ENCODE results near the gene TBCD.

The TBCD gene

DNA sequence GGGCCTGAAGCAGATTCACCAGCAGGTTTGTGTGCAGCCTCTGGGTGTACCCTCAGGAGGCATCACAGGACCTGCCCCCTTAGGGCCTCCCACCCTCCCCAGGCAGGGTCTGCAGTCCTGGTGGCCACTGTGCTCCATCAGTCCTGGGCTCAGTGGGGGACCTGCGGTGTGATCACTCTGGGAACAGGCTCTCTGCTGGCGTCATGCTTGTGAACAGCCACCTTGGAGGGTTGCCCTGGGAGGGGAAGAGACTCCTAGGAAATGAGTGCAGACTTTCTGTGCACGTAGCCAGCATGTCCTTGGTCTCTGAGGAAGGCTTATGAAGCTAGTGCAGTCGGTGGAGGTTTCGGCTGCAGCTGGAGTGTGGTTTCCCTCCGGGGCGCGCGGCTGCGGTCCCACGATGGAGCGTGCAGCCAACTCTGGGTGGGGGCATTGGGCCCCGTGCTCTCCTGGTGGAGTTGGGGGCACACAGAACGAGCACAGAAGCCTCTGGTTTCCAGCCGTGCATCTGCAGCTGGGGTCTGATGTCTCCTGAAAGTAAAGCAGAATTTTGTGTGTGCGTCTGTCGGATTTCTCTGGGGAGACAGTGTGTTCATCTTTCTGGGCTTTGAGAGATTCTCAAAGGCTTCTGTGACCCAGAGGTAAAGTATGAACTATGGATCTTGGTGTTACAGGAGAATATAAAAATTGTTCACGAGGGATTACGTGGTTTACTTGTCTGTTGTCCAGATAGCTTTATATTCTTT lies 156.1 kb downstream of the TBCD start:
- no peak for DNase-seq (ENCODE audit: low read depth)

DNA sequence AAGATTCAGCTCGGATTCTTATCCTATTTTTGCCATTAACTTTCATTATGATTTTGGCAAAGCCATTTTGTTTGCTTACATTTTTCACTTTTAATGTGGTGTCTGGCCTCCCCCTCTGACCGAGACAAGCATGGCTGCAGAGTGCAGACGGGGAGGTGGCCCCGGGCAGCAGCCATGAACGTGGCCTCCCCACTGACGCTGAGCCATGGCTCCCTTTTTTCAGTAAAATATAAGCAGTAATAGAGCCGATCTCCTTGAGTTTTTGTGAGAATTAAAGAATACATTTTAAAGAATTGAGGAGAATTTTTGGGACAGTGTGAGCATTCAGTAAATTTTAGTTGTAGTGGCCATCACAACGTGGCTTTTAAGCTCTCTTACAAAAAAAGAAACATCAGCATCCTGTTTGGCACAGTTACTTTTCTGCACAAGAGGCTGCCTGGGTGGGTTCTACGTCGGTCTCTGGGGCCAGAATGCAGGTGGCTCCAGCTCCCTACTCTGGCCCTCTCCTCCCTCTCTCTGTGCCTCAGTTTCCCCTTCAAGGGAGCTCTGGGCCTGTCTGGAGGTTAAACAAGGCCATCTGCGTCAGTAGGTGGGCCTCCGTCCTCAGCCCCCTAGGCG lies 156.8 kb downstream of the TBCD start:
- no peak for DNase-seq (ENCODE audit: low read depth)

GRCh38 chr17:82909322-82909904 lies 157.5 kb downstream of the TBCD start:
- DNase-seq (ENCODE audit: low read depth): no peak

- DNase-seq (ENCODE audit: low read depth): no peak
Observed at GRCh38 chr17:82910041-82910481, 158.2 kb downstream of the TBCD start.

DNA sequence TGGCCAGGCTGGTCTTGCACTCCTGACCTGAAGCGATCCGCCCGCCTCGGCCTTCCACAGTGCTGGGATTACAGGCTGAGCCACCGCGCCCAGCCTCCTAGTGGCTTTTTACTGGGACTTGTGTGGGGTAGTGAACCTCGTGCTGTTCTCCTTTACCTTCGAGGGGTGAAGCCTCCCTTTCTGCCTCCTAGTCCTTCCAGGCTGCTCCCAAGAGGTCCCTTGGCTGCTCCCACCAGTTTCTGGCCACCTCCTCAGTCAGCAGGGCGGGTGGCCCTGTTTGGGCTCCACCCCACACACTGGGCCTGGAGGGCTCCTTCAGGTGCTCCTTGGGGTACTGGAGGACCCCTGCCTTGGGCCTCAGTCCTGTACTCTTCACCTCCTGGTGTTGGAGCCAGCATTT lies 158.9 kb downstream of the TBCD start:
- no peak for DNase-seq (ENCODE audit: low read depth)

- DNase-seq (ENCODE audit: low read depth): no peak
Observed at GRCh38 chr17:82911822-82912221, 160.0 kb downstream of the TBCD start.

DNA sequence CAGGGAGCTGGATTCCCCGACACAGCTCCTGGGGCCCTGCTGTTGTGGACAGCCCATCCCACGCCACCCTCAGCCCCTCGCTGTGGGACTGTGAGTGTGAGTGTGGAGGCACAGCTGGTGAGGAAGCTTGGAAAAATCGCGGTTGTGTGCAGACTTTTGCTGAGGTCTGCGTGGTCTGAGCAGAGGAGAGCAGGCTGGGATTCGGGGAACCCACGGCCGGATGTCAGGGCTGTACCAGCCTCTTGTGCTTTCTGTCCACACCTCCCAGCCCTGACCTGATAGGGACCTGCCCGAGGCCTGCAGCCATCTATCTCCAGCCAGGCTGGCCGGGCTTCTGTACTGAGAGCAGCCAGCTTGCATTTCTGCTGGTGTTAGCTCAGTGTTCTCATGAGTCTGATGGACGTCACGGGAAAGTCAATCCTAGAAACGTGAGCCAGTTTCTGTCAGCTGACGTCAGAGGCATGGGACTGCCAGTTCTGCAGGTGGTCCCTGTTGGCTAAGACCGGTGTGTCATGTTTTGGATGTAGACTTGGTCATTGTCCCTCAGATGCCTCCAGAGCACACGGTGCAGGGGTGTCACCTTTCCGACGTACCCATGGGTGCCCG lies 160.7 kb downstream of the TBCD start:
- DNase-seq (ENCODE audit: low read depth): no peak

DNA sequence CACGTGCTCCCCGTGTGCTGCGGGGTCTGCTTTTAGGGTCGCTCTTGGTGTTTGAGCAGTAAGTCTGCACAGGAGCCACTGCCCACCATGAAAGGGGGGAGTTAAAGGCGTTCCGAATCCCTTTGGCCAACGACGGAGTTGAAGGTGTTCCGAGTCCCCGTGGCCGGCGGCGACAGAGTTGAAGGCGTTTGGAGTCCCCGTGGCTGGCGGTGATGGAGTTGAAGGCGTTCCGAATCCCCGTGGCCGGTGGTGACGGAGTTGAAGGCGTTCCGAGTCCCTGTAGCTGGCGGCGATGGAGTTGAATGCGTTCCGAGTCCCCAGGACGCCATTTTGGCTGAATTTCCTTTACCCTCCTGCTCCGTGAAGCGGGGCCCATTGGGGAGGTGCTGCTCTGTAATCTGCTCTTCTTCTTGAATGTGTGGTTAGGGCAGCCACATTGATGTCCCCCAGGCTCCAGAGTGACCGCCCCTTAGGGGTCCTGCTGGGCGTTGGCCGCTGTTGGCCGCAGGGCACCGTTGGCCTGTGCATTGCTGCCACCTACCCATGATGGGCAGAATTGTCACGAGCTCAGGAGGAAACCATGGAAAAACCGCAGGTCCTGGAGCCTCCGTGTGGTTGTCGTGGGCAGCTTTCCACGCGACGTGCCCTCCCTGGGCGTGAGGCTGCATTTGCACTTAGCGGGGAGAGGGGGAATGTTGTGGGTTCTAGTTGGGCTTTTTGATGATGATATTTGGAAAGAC lies 161.6 kb downstream of the TBCD start:
- DNase-seq (ENCODE audit: low read depth): no peak

GRCh38 chr17:82914375-82914774 lies 162.5 kb downstream of the TBCD start:
- no peak for DNase-seq (ENCODE audit: low read depth)

- no peak for DNase-seq (ENCODE audit: low read depth)
Observed at GRCh38 chr17:82915010-82915756, 163.3 kb downstream of the TBCD start.

DNA sequence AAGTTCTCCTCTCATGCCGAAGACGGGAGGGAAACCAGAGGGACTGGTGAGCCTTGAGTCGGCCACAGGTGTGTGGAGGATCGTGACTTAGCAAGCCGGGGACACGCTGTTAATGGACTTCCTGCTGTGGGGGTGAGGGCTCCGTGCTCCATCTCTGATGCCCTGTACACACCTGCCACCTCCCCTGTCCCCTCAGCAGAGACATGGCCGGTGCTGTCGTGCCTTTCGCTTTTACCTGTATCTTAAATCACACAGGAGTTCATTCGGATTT lies 163.8 kb downstream of the TBCD start:
- DNase-seq (ENCODE audit: low read depth): no peak

DNA sequence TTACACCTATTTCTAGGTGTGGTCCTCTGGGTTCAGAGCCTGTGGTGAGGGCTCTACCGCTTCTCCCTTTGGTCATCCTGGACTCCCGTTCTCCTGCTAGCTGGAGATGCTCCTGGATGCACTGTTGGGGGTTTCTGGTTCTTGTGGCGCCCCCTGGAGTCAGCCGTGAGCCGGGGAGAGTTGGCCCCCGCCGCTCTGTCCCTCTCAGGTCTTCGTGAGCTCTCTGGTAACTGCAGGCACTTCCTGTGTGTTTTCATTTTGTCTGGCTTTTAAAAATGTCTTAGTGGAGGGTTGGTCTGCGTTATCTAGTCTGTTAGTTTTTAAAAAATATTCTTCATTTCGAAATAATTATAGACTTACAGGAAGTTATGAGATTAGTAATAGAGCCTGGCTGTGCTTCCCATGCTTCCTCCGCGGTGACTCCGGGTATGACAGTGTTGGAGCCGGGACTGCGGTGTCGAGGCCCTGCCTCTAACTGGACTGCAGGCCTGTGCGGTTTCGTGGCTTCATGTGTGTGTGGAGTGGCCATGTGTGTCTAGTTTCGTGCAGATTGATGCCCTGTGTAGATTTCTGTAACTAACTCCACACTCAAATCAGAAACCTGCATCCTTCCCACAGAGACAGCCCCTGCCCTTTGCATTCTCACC lies 166.0 kb downstream of the TBCD start:
- DNase-seq (ENCODE audit: low read depth): no peak

DNA sequence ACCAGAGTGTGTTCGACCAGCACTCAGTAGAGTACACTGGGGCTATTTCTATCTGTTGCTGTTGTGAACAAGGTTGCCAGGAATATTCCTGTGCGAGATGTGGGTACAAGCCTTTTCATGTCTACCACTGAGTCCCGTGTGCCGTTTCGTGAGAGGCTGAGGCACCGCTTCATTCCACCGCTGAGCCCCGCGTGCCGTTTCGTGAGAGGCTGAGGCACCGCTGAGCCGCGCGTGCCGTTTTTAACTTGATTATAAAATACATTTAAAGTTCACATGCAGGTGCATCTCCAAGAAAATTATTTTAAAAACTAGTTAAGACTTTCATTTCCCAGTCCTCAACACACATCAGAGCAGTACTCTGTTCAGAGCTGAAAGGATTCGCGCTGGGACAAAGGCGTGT lies 166.6 kb downstream of the TBCD start:
- DNase-seq (ENCODE audit: low read depth): no peak

DNA sequence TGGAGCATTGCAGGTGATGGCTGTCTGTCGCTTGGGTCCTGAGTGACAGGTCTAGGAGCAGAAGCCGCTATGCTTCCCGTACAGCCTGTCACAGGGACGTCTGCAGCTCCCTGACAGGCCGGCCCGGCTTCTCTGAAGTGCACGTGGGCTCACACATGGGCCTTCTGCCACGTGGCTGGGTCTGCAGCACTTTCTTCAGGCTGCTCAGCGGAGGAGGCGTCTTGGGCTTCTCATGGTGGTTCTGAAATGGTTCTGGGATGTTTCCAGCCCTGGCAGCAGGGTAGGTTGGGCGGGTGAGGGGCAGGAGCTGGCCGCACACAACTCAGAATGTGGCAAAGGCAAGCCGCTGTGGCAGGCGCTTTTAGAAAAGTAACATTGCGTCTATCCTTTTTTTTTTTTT lies 168.3 kb downstream of the TBCD start:
- DNase-seq (ENCODE audit: low read depth): no peak

- DNase-seq (ENCODE audit: low read depth): no peak
Observed at GRCh38 chr17:82920715-82921114, 168.8 kb downstream of the TBCD start.

- DNase-seq (ENCODE audit: low read depth): no peak
Observed at GRCh38 chr17:82921426-82921825, 169.6 kb downstream of the TBCD start.

GRCh38 chr17:82922646-82923045 lies 170.8 kb downstream of the TBCD start:
- DNase-seq (ENCODE audit: low read depth): no peak

DNA sequence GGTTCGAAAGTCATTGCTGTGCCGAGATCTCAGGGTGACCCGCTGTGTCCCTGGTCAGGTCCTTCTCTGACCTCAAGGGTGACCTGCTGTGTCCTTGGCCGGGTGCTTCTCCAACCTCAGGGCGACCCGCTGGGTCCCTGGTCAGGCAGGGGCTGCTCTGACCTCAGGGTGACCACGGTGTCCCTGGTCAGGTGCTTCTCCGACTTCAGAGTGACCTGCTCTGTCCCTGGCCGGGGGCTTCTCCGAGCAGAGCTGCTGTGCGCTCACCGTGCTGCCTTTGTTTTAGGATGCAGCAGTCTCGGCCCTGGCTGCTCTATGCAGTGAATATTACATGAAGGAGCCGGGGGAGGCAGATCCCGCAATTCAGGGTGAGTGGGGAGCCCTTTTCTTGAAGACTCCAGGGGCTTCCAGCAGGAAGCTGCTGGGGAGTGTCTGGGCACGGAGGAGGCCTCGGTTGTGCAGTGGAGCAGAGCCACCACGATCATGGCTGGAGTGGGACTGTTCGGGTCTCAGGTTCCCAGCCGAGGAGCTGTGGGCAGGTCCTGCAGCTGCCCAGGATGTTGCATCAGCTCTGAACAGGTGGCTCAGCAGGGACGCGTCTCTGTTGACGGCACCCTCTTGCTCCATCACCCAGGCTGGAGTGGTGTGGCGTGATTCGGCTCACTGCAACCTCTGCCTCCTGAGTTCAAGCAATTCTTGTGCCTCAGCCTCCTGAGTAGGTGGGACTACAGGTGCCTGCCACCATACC lies 171.7 kb downstream of the TBCD start:
- DNase-seq (ENCODE audit: low read depth): no peak

GRCh38 chr17:82924214-82924613 lies 172.3 kb downstream of the TBCD start:
- DNase-seq (ENCODE audit: low read depth): no peak

DNA sequence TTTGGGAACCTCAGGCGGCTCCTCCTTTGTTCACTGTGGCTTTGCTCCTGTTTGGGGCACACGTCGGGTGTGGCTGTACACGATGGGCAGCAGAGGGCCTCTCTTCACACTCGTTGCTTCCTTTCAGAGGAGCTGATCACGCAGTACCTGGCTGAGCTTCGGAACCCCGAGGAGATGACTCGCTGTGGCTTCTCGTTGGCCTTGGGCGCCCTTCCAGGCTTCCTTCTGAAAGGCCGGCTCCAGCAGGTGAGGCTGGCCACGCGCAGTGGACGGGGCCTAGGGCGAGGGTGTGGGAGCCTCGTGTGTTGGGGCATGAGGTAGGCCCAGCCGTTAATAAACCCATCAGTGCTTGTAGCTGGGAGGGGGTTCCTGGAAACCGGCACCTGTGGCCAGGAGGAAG lies 172.9 kb downstream of the TBCD start:
- no peak for DNase-seq (ENCODE audit: low read depth)

- no peak for DNase-seq (ENCODE audit: low read depth)
Observed at GRCh38 chr17:82925336-82925735, 173.5 kb downstream of the TBCD start.
